ENCODE results near the gene MTSS2. TPM values are rescaled to one million over a fixed set of nuclear protein-coding genes. Genes with fewer than 3 reads are reported as not detected.
A peak's percentile ranks its signal among the peaks of the same experiment; 100 is the strongest.

The MTSS2 gene
- total and polyA plus RNA-seq, 2 experiments from 2014 or later: 16.5 to 19.6 TPM

- Histone ChIP-seq H4K20me1 (ENCODE audit: insufficient read depth, poor library complexity, severe bottlenecking) (no peaks in the 10 kb centered on the region), H3K4me2 (no peak overlapping the region), H3K9me2 (replicated peaks; ENCODE audit: insufficient read depth) (no peaks in the 10 kb centered on the region), H3K4me3 (no peak overlapping the region), H3K4me1 (ENCODE audit: insufficient read depth) (peaks cover 27% of the 10 kb centered on the region), H3K27ac (peak overlapping the region; percentile 94), H2AFZ (no peak overlapping the region), H3K27me3 (no peaks in the 10 kb centered on the region), H3K9me3 (ENCODE audit: low read depth) (no peaks in the 10 kb centered on the region), H3K36me3 (replicated peaks; ENCODE audit: insufficient read depth, low read depth) (no peaks in the 10 kb centered on the region), H3K79me2 (no peaks in the 10 kb centered on the region)
- TF ChIP-seq EZH2phosphoT487 (IDR thresholded peaks at IDR 0.05; ENCODE audit: low read depth, severe bottlenecking, unreplicated experiment): no peak
- TF ChIP-seq, protein P1, sequence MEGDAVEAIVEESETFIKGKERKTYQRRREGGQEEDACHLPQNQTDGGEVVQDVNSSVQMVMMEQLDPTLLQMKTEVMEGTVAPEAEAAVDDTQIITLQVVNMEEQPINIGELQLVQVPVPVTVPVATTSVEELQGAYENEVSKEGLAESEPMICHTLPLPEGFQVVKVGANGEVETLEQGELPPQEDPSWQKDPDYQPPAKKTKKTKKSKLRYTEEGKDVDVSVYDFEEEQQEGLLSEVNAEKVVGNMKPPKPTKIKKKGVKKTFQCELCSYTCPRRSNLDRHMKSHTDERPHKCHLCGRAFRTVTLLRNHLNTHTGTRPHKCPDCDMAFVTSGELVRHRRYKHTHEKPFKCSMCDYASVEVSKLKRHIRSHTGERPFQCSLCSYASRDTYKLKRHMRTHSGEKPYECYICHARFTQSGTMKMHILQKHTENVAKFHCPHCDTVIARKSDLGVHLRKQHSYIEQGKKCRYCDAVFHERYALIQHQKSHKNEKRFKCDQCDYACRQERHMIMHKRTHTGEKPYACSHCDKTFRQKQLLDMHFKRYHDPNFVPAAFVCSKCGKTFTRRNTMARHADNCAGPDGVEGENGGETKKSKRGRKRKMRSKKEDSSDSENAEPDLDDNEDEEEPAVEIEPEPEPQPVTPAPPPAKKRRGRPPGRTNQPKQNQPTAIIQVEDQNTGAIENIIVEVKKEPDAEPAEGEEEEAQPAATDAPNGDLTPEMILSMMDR (IDR thresholded peaks at IDR 0.05; ENCODE audit: poor library complexity): peak; percentile 28
- WGBS (ENCODE audit: low lambda C conversion rate, missing lambda C conversion rate): 55% methylated on average over 16 of the region's 16 CpGs
- DNase-seq (ENCODE audit: low spot score): peak; percentile 71
Measured at GRCh38 chr16:70703041-70703834, 17.4 kb upstream of the MTSS2 start.

DNA sequence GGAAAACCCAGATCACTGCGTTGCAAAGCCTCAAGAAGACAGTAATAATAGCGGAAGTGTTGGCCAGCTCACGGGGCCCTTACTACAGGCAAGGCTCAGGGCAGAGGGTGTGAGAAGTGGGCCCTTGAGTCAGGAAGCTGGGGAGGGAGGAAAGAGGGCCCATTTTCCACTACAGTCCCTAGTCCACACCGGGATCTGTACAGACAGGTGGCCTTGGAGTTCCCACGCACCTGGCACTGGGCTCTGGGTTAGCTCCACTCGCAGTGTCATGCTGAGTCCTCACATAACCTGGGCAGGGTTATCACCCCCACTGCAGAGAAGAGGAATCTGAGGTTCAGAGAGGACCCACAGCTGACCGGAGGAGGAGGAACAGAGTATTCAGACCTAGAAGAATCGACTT is 16.8 kb upstream of the MTSS2 start:
- Histone ChIP-seq H3K4me3 (no peak overlapping the region), H3K36me3 (replicated peaks; ENCODE audit: insufficient read depth, low read depth) (no peaks in the 10 kb centered on the region), H3K9me3 (ENCODE audit: low read depth) (no peaks in the 10 kb centered on the region), H3K4me1 (ENCODE audit: insufficient read depth) (peaks cover 26% of the 10 kb centered on the region), H3K79me2 (no peaks in the 10 kb centered on the region), H3K4me2 (no peak overlapping the region), H2AFZ (no peak overlapping the region), H3K9me2 (replicated peaks; ENCODE audit: insufficient read depth) (no peaks in the 10 kb centered on the region), H4K20me1 (ENCODE audit: insufficient read depth, poor library complexity, severe bottlenecking) (no peaks in the 10 kb centered on the region), H3K27ac (peak overlapping the region; percentile 94), H3K27me3 (no peaks in the 10 kb centered on the region)
- TF ChIP-seq EZH2phosphoT487 (IDR thresholded peaks at IDR 0.05; ENCODE audit: low read depth, severe bottlenecking, unreplicated experiment): no peak
- TF ChIP-seq EZH2 (IDR thresholded peaks at IDR 0.05; ENCODE audit: borderline replicate concordance): no peak
- TF ChIP-seq, protein P1 (IDR thresholded peaks at IDR 0.05; ENCODE audit: poor library complexity): no peak
- DNase-seq (ENCODE audit: low spot score): no peak
- 85% methylated on average over 8 of the region's 8 CpGs for WGBS (ENCODE audit: low lambda C conversion rate, missing lambda C conversion rate)

GRCh38 chr16:70701998-70702397 is 16.1 kb upstream of the MTSS2 start:
- Histone ChIP-seq H3K9me3 (ENCODE audit: low read depth) (no peaks in the 10 kb centered on the region), H3K4me2 (no peak overlapping the region), H4K20me1 (ENCODE audit: insufficient read depth, poor library complexity, severe bottlenecking) (no peaks in the 10 kb centered on the region), H3K36me3 (replicated peaks; ENCODE audit: insufficient read depth, low read depth) (no peaks in the 10 kb centered on the region), H3K4me3 (no peak overlapping the region), H3K79me2 (no peaks in the 10 kb centered on the region), H2AFZ (no peak overlapping the region), H3K4me1 (ENCODE audit: insufficient read depth) (peaks cover 27% of the 10 kb centered on the region), H3K9me2 (replicated peaks; ENCODE audit: insufficient read depth) (no peaks in the 10 kb centered on the region), H3K27me3 (no peaks in the 10 kb centered on the region), H3K27ac (no peak overlapping the region)
- 90% methylated on average over 8 of the region's 8 CpGs for WGBS (ENCODE audit: low lambda C conversion rate, missing lambda C conversion rate)
- no peak for TF ChIP-seq EZH2 (IDR thresholded peaks at IDR 0.05; ENCODE audit: borderline replicate concordance)
- TF ChIP-seq, protein P1 (IDR thresholded peaks at IDR 0.05; ENCODE audit: poor library complexity): no peak
- DNase-seq (ENCODE audit: low spot score): no peak

Data from hepatocyte (in vitro differentiated cells).